ENCODE measurements around the gene RFLNA. TPM values are rescaled to one million over a fixed set of nuclear protein-coding genes. Genes with fewer than 3 reads are reported as not detected.
"Not testable (repeated sequence)": the region's sequence is repeated elsewhere in the genome, so short reads cannot be mapped to it uniquely, and the experiment has no call there.

Gene RFLNA
- total RNA-seq, 2 donors from 2014 or later = 2.0 to 6.5 TPM

DNA sequence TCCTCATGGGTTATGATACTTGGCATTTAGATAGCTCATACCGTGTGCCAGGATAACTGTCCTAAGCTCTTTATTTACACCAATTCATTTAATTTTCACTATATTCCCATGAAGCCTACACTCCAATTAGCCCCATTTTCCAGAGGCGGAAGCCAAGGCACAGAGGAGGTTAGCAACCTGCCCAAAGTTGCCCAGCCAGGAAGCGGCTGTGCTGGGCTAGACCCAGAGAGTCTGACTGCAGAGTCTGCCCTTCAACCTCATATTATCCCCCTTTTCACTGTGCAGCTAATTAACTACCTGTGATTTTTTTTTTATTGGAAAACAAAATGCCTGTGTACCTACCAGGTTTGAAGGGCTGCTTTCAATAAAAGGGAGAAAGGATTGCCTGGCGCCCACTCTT lies 2.5 kb downstream of the RFLNA start:
- Histone ChIP-seq H3K4me1 (ENCODE audit: control insufficient read depth in 1 of 2, low read depth in 2 of 2) (peaks cover 16 to 27% of the 10 kb centered on the region in 2 donors), H3K9me3 (no peaks in the 10 kb centered on the region), H3K36me3 (no peaks in the 10 kb centered on the region), H3K27ac (no peak overlapping the region), H3K4me3 (no peak overlapping the region), H3K27me3 (replicated peaks; ENCODE audit: insufficient read depth) (no peaks in the 10 kb centered on the region)
- DNase-seq (ENCODE audit: low spot score) (no peak), ATAC-seq (ENCODE audit: insufficient number of reproducible peaks, low FRiP score, low read depth) (no peak)
- TF ChIP-seq CTCF (IDR thresholded peaks at IDR 0.05) = no peak

GRCh38 chr12:124297856-124298255 lies 3.0 kb downstream of the RFLNA start:
- peaks cover 16 to 27% of the 10 kb centered on the region in 2 donors for H3K4me1 ChIP-seq (ENCODE audit: control insufficient read depth in 1 of 2, low read depth in 2 of 2)
- DNase-seq (ENCODE audit: low spot score) = no peak
- H3K36me3 ChIP-seq = no peaks in the 10 kb centered on the region
- H3K4me3 ChIP-seq = no peak overlapping the region
- H3K27me3 ChIP-seq (replicated peaks; ENCODE audit: insufficient read depth) = no peaks in the 10 kb centered on the region
- H3K9me3 ChIP-seq = no peaks in the 10 kb centered on the region
- ATAC-seq (ENCODE audit: insufficient number of reproducible peaks, low FRiP score, low read depth) = no peak
- H3K27ac ChIP-seq = no peak overlapping the region
- no peak for TF ChIP-seq CTCF (IDR thresholded peaks at IDR 0.05)

GRCh38 chr12:124298685-124299410 lies 4.0 kb downstream of the RFLNA start:
- Histone ChIP-seq H3K9me3 (no peaks in the 10 kb centered on the region), H3K27ac (no peak overlapping the region), H3K36me3 (no peaks in the 10 kb centered on the region), H3K4me1 (ENCODE audit: control insufficient read depth in 1 of 2, low read depth in 2 of 2) (peaks cover 16 to 27% of the 10 kb centered on the region in 2 donors), H3K4me3 (no peak overlapping the region), H3K27me3 (replicated peaks; ENCODE audit: insufficient read depth) (no peaks in the 10 kb centered on the region)
- DNase-seq (ENCODE audit: low spot score) (no peak), ATAC-seq (ENCODE audit: insufficient number of reproducible peaks, low FRiP score, low read depth) (no peak)
- TF ChIP-seq CTCF (IDR thresholded peaks at IDR 0.05) = no peak

- no peak for DNase-seq (ENCODE audit: low spot score)
- no peaks in the 10 kb centered on the region for H3K36me3 ChIP-seq
- no peaks in the 10 kb centered on the region for H3K27me3 ChIP-seq (replicated peaks; ENCODE audit: insufficient read depth)
- no peak for ATAC-seq (ENCODE audit: insufficient number of reproducible peaks, low FRiP score, low read depth)
- no peaks in the 10 kb centered on the region for H3K9me3 ChIP-seq
- no peak overlapping the region for H3K27ac ChIP-seq
- no peak overlapping the region for H3K4me3 ChIP-seq
- no peak for TF ChIP-seq CTCF (IDR thresholded peaks at IDR 0.05)
- peaks cover 16 to 23% of the 10 kb centered on the region in 2 donors for H3K4me1 ChIP-seq (ENCODE audit: control insufficient read depth in 1 of 2, low read depth in 2 of 2)
These were observed 4.9 kb downstream of the RFLNA start for GRCh38 chr12:124299628-124300388.

GRCh38 chr12:124300657-124301056 lies 5.8 kb downstream of the RFLNA start:
- not testable (repeated sequence) for H3K27ac ChIP-seq; H3K9me3 ChIP-seq; H3K36me3 ChIP-seq; H3K4me3 ChIP-seq; H3K27me3 ChIP-seq (replicated peaks; ENCODE audit: insufficient read depth); DNase-seq (ENCODE audit: low spot score); ATAC-seq (ENCODE audit: insufficient number of reproducible peaks, low FRiP score, low read depth)
- H3K4me1 ChIP-seq (ENCODE audit: control insufficient read depth in 1 of 2, low read depth in 2 of 2) = peaks cover 13 to 18% of the 10 kb centered on the region in 2 donors

Measured in thoracic aorta (tissue), 2 donors.